H1 (cell line): ENCODE data around the gene DZIP1L. TPM values are rescaled to one million over a fixed set of nuclear protein-coding genes. Genes with fewer than 3 reads are reported as not detected.

ENCODE experiments used
- CTCF ChIA-PET: fragments of 300-600 bp; sonication (Branson Sonifier 250); formaldehyde crosslinking; loops from one replicate; lab custom pipeline; 2021; ENCODE audit not compliant: partially characterized antibody; lab: Charles Lee
- POLR2A ChIA-PET: fragments of 300-600 bp; sonication (Branson Sonifier 250); formaldehyde crosslinking; loops from one replicate; lab custom pipeline; 2021; ENCODE audit warnings: inconsistent platforms; ENCODE audit not compliant: partially characterized antibody; lab: Charles Lee
- DNase-seq, 2 experiments: peaks; one replicate each; pipeline versions ENCODE4 v3.0.0 to v3.0.0-alpha.2; 2010 to 2022; ENCODE audit warnings: low spot score in 2 of 2, low read depth in 1 of 2, mixed read lengths in 1 of 2
- FAIRE-seq: peaks from 2 replicates; lab custom pipeline; 2011; peaks lifted over from hg19 to GRCh38; lab: Jason Lieb, UNC
- H2AFZ ChIP-seq: 2 replicates; pipeline ENCODE4 v1.8.1; 2012; ENCODE audit warnings: low read length, inconsistent platforms
- H2AK5ac ChIP-seq: 2 replicates; pipeline ENCODE4 v1.6.1; 2013; ENCODE audit warnings: low read depth, low read length
- H2BK120ac ChIP-seq: replicated peaks from 2 replicates; pipeline ENCODE3; 2013; ENCODE audit warnings: low read depth, low read length, inconsistent platforms
- H2BK12ac ChIP-seq: 2 replicates; pipeline ENCODE4 v1.6.1; 2013; ENCODE audit warnings: low read depth, low read length
- H2BK15ac ChIP-seq: 2 replicates; pipeline ENCODE4 v1.6.1; 2013; ENCODE audit warnings: low read length
- H2BK20ac ChIP-seq: 2 replicates; pipeline ENCODE4 v1.6.1; 2013; ENCODE audit warnings: low read length
- H2BK5ac ChIP-seq: 2 replicates; pipeline ENCODE4 v1.6.1; 2013; ENCODE audit warnings: low read depth, low read length
- H3K14ac ChIP-seq: 2 replicates; pipeline ENCODE4 v1.6.1; 2013; ENCODE audit warnings: inconsistent platforms; ENCODE audit not compliant: insufficient read length
- H3K18ac ChIP-seq: 2 replicates; pipeline ENCODE4 v1.6.1; 2013; ENCODE audit warnings: low read length; ENCODE audit errors: extremely low read depth
- H3K23ac ChIP-seq: 2 replicates; pipeline ENCODE4 v1.6.1; 2013; ENCODE audit warnings: inconsistent platforms; ENCODE audit not compliant: insufficient read length
- H3K23me2 ChIP-seq: 2 replicates; pipeline ENCODE4 v1.6.1; 2013; ENCODE audit warnings: low read depth, low read length
- H3K27ac ChIP-seq: 2 replicates; pipeline ENCODE4 v1.6.1; 2011; ENCODE audit warnings: low read depth, low read length, inconsistent platforms
- H3K27me3 ChIP-seq, 4 experiments: replicated peaks in 1 of 4; 1 replicate in 1 of 4; 2 replicates in 3 of 4; pipeline versions ENCODE4 v1.6.1 to v1.8.1; 2011 to 2013; ENCODE audit warnings: low read length in 3 of 4, mild to moderate bottlenecking in 3 of 4, inconsistent platforms in 2 of 4, mixed read lengths in 2 of 4, moderate library complexity in 1 of 4; ENCODE audit not compliant: control insufficient read depth in 3 of 4, insufficient read depth in 3 of 4; ENCODE audit errors: extremely low read depth in 1 of 4
- H3K36me3 ChIP-seq, 4 experiments: 2 replicates each; pipeline versions ENCODE4 v1.6.1 to v1.8.1; 2011 to 2013; ENCODE audit warnings: mild to moderate bottlenecking in 4 of 4, low read length in 3 of 4, moderate library complexity in 2 of 4, control low read depth in 1 of 4, inconsistent platforms in 1 of 4; ENCODE audit not compliant: insufficient read depth in 4 of 4, control insufficient read depth in 2 of 4
- H3K4ac ChIP-seq: replicated peaks from 2 replicates; pipeline ENCODE3; 2013; ENCODE audit warnings: low read length, low read depth, mixed read lengths, inconsistent platforms; ENCODE audit not compliant: insufficient read length
- H3K4me1 ChIP-seq, 4 experiments: replicated peaks in 1 of 4; 1 replicate in 1 of 4; 2 replicates in 3 of 4; pipeline versions ENCODE4 v1.6.1 to v1.8.1; 2011 to 2013; ENCODE audit warnings: low read length in 3 of 4, inconsistent platforms in 2 of 4, mixed read lengths in 1 of 4; ENCODE audit not compliant: insufficient read depth in 4 of 4, control insufficient read depth in 3 of 4
- H3K4me2 ChIP-seq, 2 experiments: 2 replicates each; pipeline versions ENCODE4 v1.6.1 to v1.8.1; 2011 to 2013; ENCODE audit warnings: low read depth in 2 of 2, low read length in 2 of 2, control low read depth in 1 of 2, inconsistent platforms in 1 of 2, mild to moderate bottlenecking in 1 of 2; ENCODE audit not compliant: insufficient read depth in 1 of 2
- H3K4me3 ChIP-seq, 4 experiments: fragments of 200-600, 300-600 bp in 1 of 4; sonication (generic), shearing (Covaris generic), sonication (Bioruptor Twin) in 1 of 4; 2 replicates each; pipeline versions ENCODE4 v1.5.1 to v1.8.1; 2011 to 2016; ENCODE audit warnings: low read length in 4 of 4, low read depth in 3 of 4, control low read depth in 2 of 4, inconsistent platforms in 2 of 4, mild to moderate bottlenecking in 2 of 4, mixed read lengths in 1 of 4, moderate library complexity in 1 of 4; ENCODE audit not compliant: insufficient read depth in 2 of 4; ENCODE audit errors: extremely low read depth in 1 of 4
- H3K56ac ChIP-seq: replicated peaks from 2 replicates; pipeline ENCODE3; 2013; ENCODE audit warnings: low read depth, mild to moderate bottlenecking, mixed read lengths, low read length, inconsistent platforms; ENCODE audit not compliant: insufficient read length
- H3K79me1 ChIP-seq: 2 replicates; pipeline ENCODE4 v1.6.1; 2013; ENCODE audit warnings: low read depth, low read length, control low read depth
- H3K79me2 ChIP-seq, 2 experiments: 2 replicates each; pipeline versions ENCODE4 v1.6.1 to v1.8.1; 2012 to 2013; ENCODE audit warnings: low read length in 2 of 2, mild to moderate bottlenecking in 2 of 2, inconsistent platforms in 1 of 2; ENCODE audit not compliant: insufficient read depth in 2 of 2, control insufficient read depth in 1 of 2
- H3K9ac ChIP-seq, 4 experiments: replicated peaks in 1 of 4; 1 replicate in 1 of 4; 2 replicates in 3 of 4; pipeline versions ENCODE4 v1.6.1 to v1.8.1; 2011 to 2013; ENCODE audit warnings: low read depth in 3 of 4, low read length in 3 of 4, control low read depth in 2 of 4, mild to moderate bottlenecking in 2 of 4, moderate library complexity in 2 of 4, inconsistent platforms in 1 of 4; ENCODE audit errors: extremely low read depth in 1 of 4
- H3K9me3 ChIP-seq, 2 experiments: 2 replicates each; pipeline versions ENCODE4 v1.6.1 to v1.8.1; 2012 to 2013; ENCODE audit warnings: mild to moderate bottlenecking in 2 of 2, moderate library complexity in 2 of 2, control low read depth in 1 of 2, inconsistent platforms in 1 of 2, low read depth in 1 of 2, low read length in 1 of 2, mixed read lengths in 1 of 2; ENCODE audit not compliant: insufficient read depth in 2 of 2
- H4K20me1 ChIP-seq, 2 experiments: replicated peaks in 1 of 2; 2 replicates each; pipeline versions ENCODE3 to v1.8.1; 2011 to 2013; ENCODE audit warnings: inconsistent platforms in 2 of 2, low read length in 2 of 2, mild to moderate bottlenecking in 1 of 2; ENCODE audit not compliant: insufficient read depth in 2 of 2, control insufficient read depth in 1 of 2
- H4K5ac ChIP-seq: 2 replicates; pipeline ENCODE4 v1.6.1; 2013; ENCODE audit warnings: low read length, low read depth, mixed read lengths, inconsistent platforms; ENCODE audit not compliant: insufficient read length
- H4K8ac ChIP-seq: 2 replicates; pipeline ENCODE4 v1.8.0; 2013; ENCODE audit warnings: mild to moderate bottlenecking, moderate library complexity, low read length, inconsistent platforms; ENCODE audit not compliant: insufficient read depth; ENCODE audit errors: extremely low read depth
- H4K91ac ChIP-seq: replicated peaks from 2 replicates; pipeline ENCODE3; 2013; ENCODE audit warnings: low read length, mixed read lengths, inconsistent platforms; ENCODE audit not compliant: insufficient read length
- ATF2 ChIP-seq: IDR thresholded peaks from 2 replicates; pipeline ENCODE4 v1.6.1; 2012; ENCODE audit warnings: low read length, inconsistent platforms
- BACH1 ChIP-seq: IDR thresholded peaks from 2 replicates; pipeline ENCODE4 v1.6.1; 2012; ENCODE audit warnings: low read length, improper control_type of control experiment
- SIRT6 ChIP-seq: IDR thresholded peaks from one replicate; pipeline ENCODE4 v1.7.1; 2012; ENCODE audit warnings: low read length, inconsistent platforms
- SIX5 ChIP-seq: IDR thresholded peaks from 2 replicates; pipeline ENCODE4 v1.6.1; 2011; ENCODE audit warnings: mild to moderate bottlenecking, low read depth, low read length
- TBP ChIP-seq: IDR thresholded peaks from 2 replicates; pipeline ENCODE4 v1.6.1; 2011; ENCODE audit warnings: low read depth, low read length, improper control_type of control experiment
- USF2 ChIP-seq: IDR thresholded peaks from 2 replicates; pipeline ENCODE4 v1.6.1; 2011; ENCODE audit warnings: low read length, improper control_type of control experiment
- WGBS, 2 experiments: shearing (Covaris generic) in 1 of 2; methylation state at CpG; one replicate each; pipeline versions ENCODE4 v1.1.6 to v1.1.7; 2013 to 2015; ENCODE audit warnings: low lambda C conversion rate in 2 of 2, mixed read lengths in 2 of 2, inconsistent platforms in 1 of 2, low coverage in 1 of 2, missing lambda C conversion rate in 1 of 2; ENCODE audit not compliant: insufficient replicate concordance in 2 of 2, insufficient coverage in 1 of 2, insufficient read length in 1 of 2; ENCODE audit errors: extremely low coverage in 1 of 2, missing lambda C conversion rate in 1 of 2; 5-methylcytosine and 5-hydroxymethylcytosine counted together
- polyA plus RNA-seq, 7 experiments: library from polyadenylated mRNA; depleted of rRNA in 3 of 7; stranded (reverse) in 5 of 7; unstranded in 2 of 7; fragments of >200 nt in 5 of 7; fragments of 200-250 nt in 2 of 7; gene quantifications; 1 replicate in 5 of 7; 2 replicates in 1 of 7; 4 replicates in 1 of 7; pipeline versions ENCODE4 v1.2.1 to v1.2.3, GENCODE V29; 2011 to 2013; ENCODE audit warnings: missing spikeins in 2 of 7, mixed read lengths in 2 of 7
- total RNA-seq: library from RNA; stranded (reverse); fragmentation: NEBNext Ultra II Directional; extraction: Animal tissue kit (Norgen Biotek cat#: 25700); gene quantifications from 2 replicates; pipeline ENCODE4 v1.2.1, GENCODE V29; 2021

Gene DZIP1L
- total and polyA plus RNA-seq, 2 of the 8 experiments (the other 6 are each of a cell fraction or from before 2014, with no cell fraction given) = 6.5 to 8.3 TPM

GRCh38 chr3:138066383-138066782 lies 49.0 kb downstream of the DZIP1L start:
- H3K9ac ChIP-seq = no peak overlapping the region
- H2BK15ac ChIP-seq = no peak overlapping the region
- no peaks in the 10 kb centered on the region for H4K20me1 ChIP-seq
- H3K4ac ChIP-seq = no peak overlapping the region
- H3K4me3 ChIP-seq = no peak overlapping the region
- no peak overlapping the region for H3K4me2 ChIP-seq
- WGBS, 2 experiments = 93% methylated on average over 8 of the region's 8 CpGs; no CpG with 5 or more reads in 1 of the 2 experiments
- no peak overlapping the region for H3K56ac ChIP-seq
- H2BK120ac ChIP-seq = no peak overlapping the region
- no peak overlapping the region for H2BK5ac ChIP-seq
- peaks cover 3 to 18% (median 9%) of the 10 kb centered on the region in 4 experiments; a peak in 6 of 8 replicates for H3K36me3 ChIP-seq
- no peak overlapping the region for H3K18ac ChIP-seq
- H3K9me3 ChIP-seq = no peaks in the 10 kb centered on the region
- H3K23ac ChIP-seq = no peak overlapping the region
- no peaks in the 10 kb centered on the region for H3K79me2 ChIP-seq
- ChIA-PET POLR2A (no interaction called here), CTCF (interaction anchor here (0.6 to 16.3 kb wide), 8 partner anchors 9 to 53 kb away, joined by 3 to 232 read pairs (median 6); partner anchors contain the start of gene DZIP1L)
- H3K79me1 ChIP-seq = no peaks in the 10 kb centered on the region
- FAIRE-seq (no peak), DNase-seq (no peak)
- no peak overlapping the region for H3K27ac ChIP-seq
- no peak overlapping the region for H3K14ac ChIP-seq
- H3K23me2 ChIP-seq = no peaks in the 10 kb centered on the region
- TF ChIP-seq BACH1 (no peak), SIX5 (no peak), SIRT6 (no peak), ATF2 (no peak), USF2 (no peak), TBP (no peak)
- no peak overlapping the region for H4K8ac ChIP-seq
- no peak overlapping the region for H2AK5ac ChIP-seq
- H2BK12ac ChIP-seq = no peak overlapping the region
- H3K4me1 ChIP-seq = 0 out of 7 replicates have a peak, but pooled peaks cover 0 to 1% (median 0%) of the 10 kb centered on the region in 4 experiments
- no peaks in the 10 kb centered on the region for H3K27me3 ChIP-seq
- H4K5ac ChIP-seq = no peak overlapping the region
- H4K91ac ChIP-seq = no peak overlapping the region
- H2AFZ ChIP-seq = no peak overlapping the region
- no peak overlapping the region for H2BK20ac ChIP-seq
